ENCODE results near the gene SVBP. TPM values are rescaled to one million over a fixed set of nuclear protein-coding genes. Genes with fewer than 3 reads are reported as not detected.

Gene SVBP
- total RNA-seq, 2 experiments from 2014 or later, result 16.8 to 18.8 TPM

- DNase-seq, result no peak
- POLR2A ChIA-PET, result interaction anchor here (2.3 kb wide), 1 partner anchor 91 kb away, joined by 7 read pairs; the partner anchor contains the start of gene YBX1
- Mint-ChIP-seq H3K9me3 (no peaks in the 10 kb centered on the region), H3K4me3 (no peak overlapping the region), H3K36me3 (peaks cover 40% of the 10 kb centered on the region), H3K27me3 (no peaks in the 10 kb centered on the region), H3K27ac (peak overlapping the region; percentile 47), H3K4me1 (ENCODE audit: low read depth) (peaks cover 46% of the 10 kb centered on the region)
- intact Hi-C loops (cut with micrococcal nuclease), result no loop called here
- CTCF ChIA-PET, result interaction anchor here (0.6 to 1.5 kb wide), 5 partner anchors 7 to 300 kb away, joined by 3 to 7 read pairs (median 4); no protein-coding TSS in a partner anchor
Measured at GRCh38 chr1:42773420-42773819, 43.8 kb downstream of the SVBP start.

- H3K4me3 Mint-ChIP-seq, result no peak overlapping the region
- intact Hi-C loops (cut with micrococcal nuclease), result loop anchor here (5.0 kb wide), 2 partner anchors 152 to 313 kb away; partner anchors contain the start of genes PPCS and ZMYND12
- DNase-seq, result no peak
- no peaks in the 10 kb centered on the region for H3K9me3 Mint-ChIP-seq
- H3K27ac Mint-ChIP-seq, result no peak overlapping the region
- H3K36me3 Mint-ChIP-seq, result peaks cover 20% of the 10 kb centered on the region
- ChIA-PET POLR2A (no interaction called here), CTCF (interaction anchor here (1.2 to 2.0 kb wide), 3 partner anchors 8 to 303 kb away, joined by 3 to 7 read pairs (median 6); partner anchors contain the start of gene ZNF691)
- H3K27me3 Mint-ChIP-seq, result no peaks in the 10 kb centered on the region
- peaks cover 47% of the 10 kb centered on the region for H3K4me1 Mint-ChIP-seq (ENCODE audit: low read depth)
Measured at GRCh38 chr1:42769811-42770210, 47.4 kb downstream of the SVBP start.

- H3K36me3 Mint-ChIP-seq, result peaks cover 12% of the 10 kb centered on the region
- H3K27me3 Mint-ChIP-seq, result no peaks in the 10 kb centered on the region
- CTCF ChIA-PET, result interaction anchor here (0.9 to 2.0 kb wide), 2 partner anchors 10 to 305 kb away, joined by 5 to 7 read pairs; no protein-coding TSS in a partner anchor
- DNase-seq, result no peak
- H3K9me3 Mint-ChIP-seq, result no peaks in the 10 kb centered on the region
- intact Hi-C loops (cut with micrococcal nuclease), result loop anchor here (5.0 kb wide), 2 partner anchors 154 to 311 kb away; partner anchors contain the start of genes PPCS and ZMYND12
- POLR2A ChIA-PET, result interaction anchor here (2.8 to 3.2 kb wide), 2 partner anchors 79 to 86 kb away, joined by 29 to 32 read pairs; partner anchors contain the start of genes YBX1 and ZNF691
- peaks cover 40% of the 10 kb centered on the region for H3K4me1 Mint-ChIP-seq (ENCODE audit: low read depth)
- no peak overlapping the region for H3K4me3 Mint-ChIP-seq
- no peak overlapping the region for H3K27ac Mint-ChIP-seq
Measured at GRCh38 chr1:42768172-42768571, 49.0 kb downstream of the SVBP start.

GRCh38 chr1:42767510-42768000 lies 49.6 kb downstream of the SVBP start:
- Mint-ChIP-seq H3K27me3 (no peaks in the 10 kb centered on the region), H3K27ac (peak overlapping the region; percentile 78), H3K9me3 (no peaks in the 10 kb centered on the region), H3K4me1 (ENCODE audit: low read depth) (peaks cover 36% of the 10 kb centered on the region), H3K36me3 (peaks cover 12% of the 10 kb centered on the region), H3K4me3 (no peak overlapping the region)
- ChIA-PET CTCF (interaction anchor here (0.6 to 3.8 kb wide), 11 partner anchors 10 to 405 kb away, joined by 3 to 29 read pairs (median 7); partner anchors contain the start of genes CFAP57, EBNA1BP2, ERMAP and SVBP), POLR2A (interaction anchor here (0.9 to 3.2 kb wide), 19 partner anchors 9 to 601 kb away, joined by 3 to 32 read pairs (median 4); partner anchors contain the start of genes CCDC30, ELOVL1, ERMAP and PPIH)
- DNase-seq, result no peak
- intact Hi-C loops (cut with micrococcal nuclease), result loop anchor here (1.0 to 5.0 kb wide), 8 partner anchors 50 to 405 kb away; partner anchors contain the start of genes CFAP57, EBNA1BP2, ERMAP and PPCS

- POLR2A ChIA-PET, result interaction anchor here (0.8 to 3.2 kb wide), 25 partner anchors 9 to 601 kb away, joined by 3 to 32 read pairs (median 4); partner anchors contain the start of genes CCDC30, CFAP57, EBNA1BP2 and ELOVL1
- Mint-ChIP-seq H3K27ac (peak within 1 kb of the TSS; percentile 78), H3K4me1 (ENCODE audit: low read depth) (peaks cover 31% of the 10 kb centered on the region), H3K36me3 (peaks cover 8% of the 10 kb centered on the region), H3K27me3 (no peaks in the 10 kb centered on the region), H3K9me3 (no peaks in the 10 kb centered on the region), H3K4me3 (no peak within 1 kb of the TSS)
- peak; percentile 100 for DNase-seq
- intact Hi-C loops (cut with micrococcal nuclease), result loop anchor here (1.0 to 5.0 kb wide), 8 partner anchors 50 to 406 kb away; partner anchors contain the start of genes CFAP57, EBNA1BP2, ERMAP and PPCS
- CTCF ChIA-PET, result interaction anchor here (0.6 to 3.8 kb wide), 15 partner anchors 10 to 849 kb away, joined by 3 to 29 read pairs (median 5); partner anchors contain the start of genes CFAP57, EBNA1BP2, ERMAP and HIVEP3
Measured at GRCh38 chr1:42766741-42767509, 50.3 kb downstream of the SVBP start, which contains the start of the genes C1orf50 and P3H1. C1orf50 (plus strand) TSS chr1:42767249; CDS start chr1:42767312, 63 bp downstream. P3H1 (minus strand) TSS chr1:42767028; CDS start chr1:42766971, 57 bp downstream.

- Mint-ChIP-seq H3K4me3 (no peak overlapping the region), H3K27ac (peak overlapping the region; percentile 67), H3K27me3 (no peaks in the 10 kb centered on the region), H3K9me3 (no peaks in the 10 kb centered on the region), H3K36me3 (peaks cover 10% of the 10 kb centered on the region), H3K4me1 (ENCODE audit: low read depth) (peaks cover 30% of the 10 kb centered on the region)
- intact Hi-C loops (cut with micrococcal nuclease), result loop anchor here (2.0 to 5.0 kb wide), 5 partner anchors 83 to 407 kb away; partner anchors contain the start of genes CFAP57, EBNA1BP2, PPCS and SLC2A1
- peak; percentile 62 for DNase-seq
- POLR2A ChIA-PET, result interaction anchor here (0.6 to 3.2 kb wide), 23 partner anchors 9 to 1325 kb away, joined by 3 to 32 read pairs (median 4); partner anchors contain the start of genes CFAP57, EBNA1BP2, ELOVL1 and ERMAP
- CTCF ChIA-PET, result interaction anchor here (0.6 to 3.8 kb wide), 19 partner anchors 8 to 848 kb away, joined by 3 to 29 read pairs (median 4); partner anchors contain the start of genes ERMAP, HIVEP3, PPIH and SVBP
Measured at GRCh38 chr1:42765832-42766740, 51.1 kb downstream of the SVBP start.

- Mint-ChIP-seq H3K4me3 (no peak overlapping the region), H3K27me3 (no peaks in the 10 kb centered on the region), H3K27ac (no peak overlapping the region), H3K36me3 (peaks cover 7% of the 10 kb centered on the region), H3K4me1 (ENCODE audit: low read depth) (peaks cover 25% of the 10 kb centered on the region), H3K9me3 (no peaks in the 10 kb centered on the region)
- intact Hi-C loops (cut with micrococcal nuclease), result loop anchor here (5.0 kb wide), 2 partner anchors 157 to 308 kb away; partner anchors contain the start of genes PPCS and ZMYND12
- DNase-seq, result no peak
- ChIA-PET POLR2A (interaction anchor here (2.0 to 3.2 kb wide), 4 partner anchors 82 to 107 kb away, joined by 5 to 32 read pairs (median 18); partner anchors contain the start of genes PPIH, YBX1 and ZNF691), CTCF (interaction anchor here (0.9 to 3.8 kb wide), 7 partner anchors 12 to 309 kb away, joined by 4 to 29 read pairs (median 11); no protein-coding TSS in a partner anchor)
Measured at GRCh38 chr1:42765269-42765668, 51.9 kb downstream of the SVBP start.

GRCh38 chr1:42762269-42762668 lies 54.9 kb downstream of the SVBP start:
- intact Hi-C loops (cut with micrococcal nuclease), result no loop called here
- POLR2A ChIA-PET, result interaction anchor here (0.6 kb wide), 1 partner anchor 84 kb away, joined by 3 read pairs; the partner anchor contains the start of gene ZNF691
- CTCF ChIA-PET, result no interaction called here
- H3K27me3 Mint-ChIP-seq, result no peaks in the 10 kb centered on the region
- no peak for DNase-seq
- no peak overlapping the region for H3K27ac Mint-ChIP-seq
- H3K9me3 Mint-ChIP-seq, result no peaks in the 10 kb centered on the region
- H3K36me3 Mint-ChIP-seq, result peaks cover 6% of the 10 kb centered on the region
- H3K4me3 Mint-ChIP-seq, result no peak overlapping the region
- H3K4me1 Mint-ChIP-seq (ENCODE audit: low read depth), result peaks cover 2% of the 10 kb centered on the region

- no peak for DNase-seq
- H3K27me3 Mint-ChIP-seq, result no peaks in the 10 kb centered on the region
- H3K4me3 Mint-ChIP-seq, result no peak overlapping the region
- H3K36me3 Mint-ChIP-seq, result peaks cover 13% of the 10 kb centered on the region
- H3K27ac Mint-ChIP-seq, result no peak overlapping the region
- intact Hi-C loops (cut with micrococcal nuclease), result no loop called here
- POLR2A ChIA-PET, result no interaction called here
- CTCF ChIA-PET, result no interaction called here
- no peaks in the 10 kb centered on the region for H3K9me3 Mint-ChIP-seq
- peaks cover 2% of the 10 kb centered on the region for H3K4me1 Mint-ChIP-seq (ENCODE audit: low read depth)
Measured at GRCh38 chr1:42761567-42761966, 55.6 kb downstream of the SVBP start.

GRCh38 chr1:42759114-42759513 lies 58.1 kb downstream of the SVBP start:
- H3K27ac Mint-ChIP-seq, result no peak overlapping the region
- ChIA-PET CTCF (interaction anchor here (1.7 to 3.2 kb wide), 3 partner anchors 9 to 181 kb away, joined by 4 to 12 read pairs (median 11); no protein-coding TSS in a partner anchor), POLR2A (no interaction called here)
- intact Hi-C loops (cut with micrococcal nuclease), result no loop called here
- no peaks in the 10 kb centered on the region for H3K9me3 Mint-ChIP-seq
- no peaks in the 10 kb centered on the region for H3K4me1 Mint-ChIP-seq (ENCODE audit: low read depth)
- H3K4me3 Mint-ChIP-seq, result no peak overlapping the region
- no peak for DNase-seq
- H3K27me3 Mint-ChIP-seq, result no peaks in the 10 kb centered on the region
- H3K36me3 Mint-ChIP-seq, result peaks cover 29% of the 10 kb centered on the region

Data from activated CD4-positive, alpha-beta memory T cell treated with anti-CD3 and anti-CD28 coated beads for 36 hours (primary cell).